Measurements from ENCODE around the gene TBC1D25. TPM values are rescaled to one million over a fixed set of nuclear protein-coding genes. Genes with fewer than 3 reads are reported as not detected.

TBC1D25 gene
- total RNA-seq, 1 experiment from 2014 or later = 18.2 TPM

DNA sequence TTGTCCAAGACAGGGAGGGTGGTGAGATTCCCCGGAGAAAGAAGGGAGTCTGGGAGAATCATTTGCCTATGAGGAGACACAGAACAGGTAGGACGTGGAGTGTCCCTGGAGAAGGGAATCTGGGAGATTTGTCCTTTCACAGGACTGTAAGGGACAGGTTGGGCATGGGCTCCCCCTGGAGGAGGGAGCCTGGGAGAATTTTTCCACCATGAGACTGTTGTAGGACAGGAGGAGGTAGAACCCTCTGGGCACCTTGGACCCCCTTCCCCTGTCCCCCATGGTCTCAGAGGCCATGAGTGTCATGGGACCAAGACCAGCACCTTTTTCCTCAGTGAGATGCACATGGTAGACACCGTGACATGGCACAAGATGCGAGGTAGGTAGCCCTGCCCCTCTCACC, 28.0 kb upstream of the TBC1D25 start:
- H3K27ac Mint-ChIP-seq (ENCODE audit: low read depth, unreplicated experiment) = no peak overlapping the region
- TF ChIP-seq, protein P1, sequence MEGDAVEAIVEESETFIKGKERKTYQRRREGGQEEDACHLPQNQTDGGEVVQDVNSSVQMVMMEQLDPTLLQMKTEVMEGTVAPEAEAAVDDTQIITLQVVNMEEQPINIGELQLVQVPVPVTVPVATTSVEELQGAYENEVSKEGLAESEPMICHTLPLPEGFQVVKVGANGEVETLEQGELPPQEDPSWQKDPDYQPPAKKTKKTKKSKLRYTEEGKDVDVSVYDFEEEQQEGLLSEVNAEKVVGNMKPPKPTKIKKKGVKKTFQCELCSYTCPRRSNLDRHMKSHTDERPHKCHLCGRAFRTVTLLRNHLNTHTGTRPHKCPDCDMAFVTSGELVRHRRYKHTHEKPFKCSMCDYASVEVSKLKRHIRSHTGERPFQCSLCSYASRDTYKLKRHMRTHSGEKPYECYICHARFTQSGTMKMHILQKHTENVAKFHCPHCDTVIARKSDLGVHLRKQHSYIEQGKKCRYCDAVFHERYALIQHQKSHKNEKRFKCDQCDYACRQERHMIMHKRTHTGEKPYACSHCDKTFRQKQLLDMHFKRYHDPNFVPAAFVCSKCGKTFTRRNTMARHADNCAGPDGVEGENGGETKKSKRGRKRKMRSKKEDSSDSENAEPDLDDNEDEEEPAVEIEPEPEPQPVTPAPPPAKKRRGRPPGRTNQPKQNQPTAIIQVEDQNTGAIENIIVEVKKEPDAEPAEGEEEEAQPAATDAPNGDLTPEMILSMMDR (IDR thresholded peaks at IDR 0.05; ENCODE audit: unreplicated experiment) = no peak
- H3K9me3 Mint-ChIP-seq (ENCODE audit: unreplicated experiment) = peaks cover 3% of the 10 kb centered on the region

DNA sequence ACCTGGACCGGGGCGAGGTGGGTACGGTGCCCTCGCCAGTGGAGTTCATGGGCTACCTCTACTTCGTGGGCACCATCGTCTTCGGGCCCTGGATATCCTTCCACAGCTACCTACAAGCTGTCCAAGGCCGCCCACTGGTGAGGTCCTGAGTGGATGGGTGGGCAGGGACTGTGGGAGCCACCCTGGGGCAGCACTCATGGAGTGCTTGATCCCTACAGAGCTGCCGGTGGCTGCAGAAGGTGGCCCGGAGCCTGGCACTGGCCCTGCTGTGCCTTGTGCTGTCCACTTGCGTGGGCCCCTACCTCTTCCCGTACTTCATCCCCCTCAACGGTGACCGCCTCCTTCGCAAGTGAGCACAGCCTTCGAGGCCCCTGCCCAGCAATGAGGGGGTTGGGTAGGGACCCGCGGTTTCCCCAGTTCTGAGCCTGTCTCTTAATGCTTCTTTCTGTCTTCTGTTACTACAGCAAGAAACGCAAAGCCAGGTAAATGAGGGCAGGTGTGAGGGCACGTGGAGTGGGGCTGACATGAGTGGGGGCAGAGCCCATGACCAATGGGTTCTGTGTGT, 27.1 kb upstream of the TBC1D25 start:
- Mint-ChIP-seq H3K27me3 (ENCODE audit: insufficient read depth, unreplicated experiment) (no peaks in the 10 kb centered on the region), H3K4me3 (ENCODE audit: unreplicated experiment) (no peak overlapping the region), H3K36me3 (ENCODE audit: insufficient read depth, unreplicated experiment) (peaks cover 7% of the 10 kb centered on the region), H3K9me3 (ENCODE audit: unreplicated experiment) (peaks cover 5% of the 10 kb centered on the region), H3K4me1 (ENCODE audit: insufficient read depth, unreplicated experiment) (peaks cover 5% of the 10 kb centered on the region), H3K27ac (ENCODE audit: low read depth, unreplicated experiment) (no peak overlapping the region)
- TF ChIP-seq, protein P1 (IDR thresholded peaks at IDR 0.05; ENCODE audit: unreplicated experiment) = no peak
- BruUV-seq (replicated peaks) = no TSS peak
- DNase-seq (ENCODE audit: unreplicated experiment) = no peak
- ChIA-PET POLR2A (no interaction called here), CTCF (interaction anchor here (0.9 to 1.6 kb wide), 3 partner anchors 38 to 431 kb away, joined by 3 to 5 read pairs (median 3); no protein-coding TSS in a partner anchor)
- intact Hi-C loops (cut with micrococcal nuclease) = no loop called here

More for the DNA sequence above, 28.0 kb upstream of the TBC1D25 start:
- CTCF ChIA-PET = interaction anchor here (1.6 kb wide), 1 partner anchor 428 kb away, joined by 7 read pairs; no protein-coding TSS in a partner anchor
- no TSS peak for BruUV-seq (replicated peaks)
- POLR2A ChIA-PET = no interaction called here
- intact Hi-C loops (cut with micrococcal nuclease) = loop anchor here (1.0 kb wide), 2 partner anchors 35 to 428 kb away; partner anchors contain the start of gene FTSJ1
- H3K27me3 Mint-ChIP-seq (ENCODE audit: insufficient read depth, unreplicated experiment) = no peaks in the 10 kb centered on the region
- H3K36me3 Mint-ChIP-seq (ENCODE audit: insufficient read depth, unreplicated experiment) = peaks cover 7% of the 10 kb centered on the region
- H3K4me3 Mint-ChIP-seq (ENCODE audit: unreplicated experiment) = no peak overlapping the region
- no peak for DNase-seq (ENCODE audit: unreplicated experiment)
- H3K4me1 Mint-ChIP-seq (ENCODE audit: insufficient read depth, unreplicated experiment) = peaks cover 5% of the 10 kb centered on the region

DNA sequence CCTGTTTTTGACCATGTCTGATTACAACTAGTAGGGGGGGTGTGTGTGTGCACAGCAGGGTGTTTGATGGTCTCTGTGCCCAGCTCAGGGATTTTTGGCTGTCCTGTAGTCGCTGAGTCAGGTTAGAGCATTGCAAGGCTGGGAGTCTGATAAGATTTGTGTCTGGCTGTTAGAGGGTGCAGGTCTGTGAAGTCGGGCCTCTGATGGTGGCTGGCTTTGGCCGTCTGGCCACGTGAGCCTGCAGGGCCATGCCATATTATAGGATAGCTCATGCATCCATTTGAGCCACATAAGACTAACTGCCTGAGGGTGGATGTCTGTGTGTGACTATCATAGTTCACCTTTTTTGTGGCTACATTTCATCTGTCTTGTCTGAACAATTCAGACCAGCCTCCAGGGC, 25.8 kb upstream of the TBC1D25 start:
- Mint-ChIP-seq H3K9me3 (ENCODE audit: unreplicated experiment) (peaks cover 5% of the 10 kb centered on the region), H3K4me1 (ENCODE audit: insufficient read depth, unreplicated experiment) (peaks cover 5% of the 10 kb centered on the region), H3K27me3 (ENCODE audit: insufficient read depth, unreplicated experiment) (no peaks in the 10 kb centered on the region), H3K27ac (ENCODE audit: low read depth, unreplicated experiment) (no peak overlapping the region), H3K36me3 (ENCODE audit: insufficient read depth, unreplicated experiment) (peaks cover 7% of the 10 kb centered on the region), H3K4me3 (ENCODE audit: unreplicated experiment) (no peak overlapping the region)
- TF ChIP-seq, protein P1 (IDR thresholded peaks at IDR 0.05; ENCODE audit: unreplicated experiment) = no peak
- no TSS peak for BruUV-seq (replicated peaks)
- DNase-seq (ENCODE audit: unreplicated experiment) = no peak
- intact Hi-C loops (cut with micrococcal nuclease) = no loop called here
- ChIA-PET POLR2A (interaction anchor here (0.6 to 0.7 kb wide), 2 partner anchors 26 to 38 kb away, joined by 3 read pairs; partner anchors contain the start of gene TBC1D25), CTCF (interaction anchor here (1.2 to 1.6 kb wide), 2 partner anchors 40 to 430 kb away, joined by 3 to 5 read pairs; no protein-coding TSS in a partner anchor)

DNA sequence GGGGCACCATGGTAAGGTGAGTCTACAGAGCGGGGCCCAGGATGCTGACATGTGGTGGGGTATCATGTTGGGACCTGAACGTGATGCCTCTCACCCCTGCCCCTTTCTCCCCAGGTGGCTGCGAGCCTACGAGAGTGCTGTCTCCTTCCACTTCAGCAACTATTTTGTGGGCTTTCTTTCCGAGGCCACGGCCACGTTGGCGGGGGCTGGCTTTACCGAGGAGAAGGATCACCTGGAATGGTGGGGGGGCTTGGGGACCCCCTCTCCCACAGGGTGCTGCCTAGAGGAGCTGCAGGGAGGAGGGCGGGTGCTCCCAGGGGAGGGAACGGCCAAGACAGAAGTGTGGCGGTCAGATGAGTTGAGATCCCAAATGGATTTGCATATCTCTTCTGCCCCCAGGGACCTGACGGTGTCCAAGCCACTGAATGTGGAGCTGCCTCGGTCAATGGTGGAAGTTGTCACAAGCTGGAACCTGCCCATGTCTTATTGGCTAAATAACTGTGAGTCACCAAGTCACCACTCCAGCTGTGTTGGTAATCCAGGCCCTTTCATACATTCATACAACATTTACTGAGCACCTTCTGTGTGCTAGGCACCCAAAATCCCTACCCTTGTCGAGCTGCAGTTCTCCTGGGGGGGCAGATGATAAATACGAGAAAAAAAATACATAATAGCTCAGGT, 25.2 kb upstream of the TBC1D25 start:
- peaks cover 5% of the 10 kb centered on the region for H3K4me1 Mint-ChIP-seq (ENCODE audit: insufficient read depth, unreplicated experiment)
- TF ChIP-seq, protein P1 (IDR thresholded peaks at IDR 0.05; ENCODE audit: unreplicated experiment) = no peak
- H3K4me3 Mint-ChIP-seq (ENCODE audit: unreplicated experiment) = no peak overlapping the region
- no peak overlapping the region for H3K27ac Mint-ChIP-seq (ENCODE audit: low read depth, unreplicated experiment)
- POLR2A ChIA-PET = interaction anchor here (0.6 kb wide), 1 partner anchor 39 kb away, joined by 3 read pairs; no protein-coding TSS in a partner anchor
- CTCF ChIA-PET = interaction anchor here (0.6 to 1.6 kb wide), 4 partner anchors 9 to 40 kb away, joined by 3 to 5 read pairs (median 4); no protein-coding TSS in a partner anchor
- peaks cover 5% of the 10 kb centered on the region for H3K9me3 Mint-ChIP-seq (ENCODE audit: unreplicated experiment)
- no TSS peak for BruUV-seq (replicated peaks)
- no peaks in the 10 kb centered on the region for H3K27me3 Mint-ChIP-seq (ENCODE audit: insufficient read depth, unreplicated experiment)
- DNase-seq (ENCODE audit: unreplicated experiment) = no peak
- intact Hi-C loops (cut with micrococcal nuclease) = no loop called here
- peaks cover 7% of the 10 kb centered on the region for H3K36me3 Mint-ChIP-seq (ENCODE audit: insufficient read depth, unreplicated experiment)

Data from MCF 10A (cell line).